Central memory CD8-positive, alpha-beta T cell (primary cell): Measurements from ENCODE around the gene GNAI1.

Experiments used
- ATAC-seq: fragments of 150-1000 bp; cut with Tn5 transposase; replicated peaks from 2 replicates; pipeline ENCODE4 v1.10.0; 2022; ENCODE audit warnings: mild to moderate bottlenecking, moderate FRiP score, moderate number of reproducible peaks; ENCODE audit not compliant: poor library complexity, severe bottlenecking; ENCODE audit errors: extremely low read depth
- DNase-seq, 2 donors: peaks; one replicate each; pipeline ENCODE4 v3.0.0; 2021; ENCODE audit warnings: low spot score in 2 of 2
- H3K27ac Mint-ChIP-seq: one replicate; pipeline ENCODE4 v1.8.0; 2022; ENCODE audit warnings: low read depth, mild to moderate bottlenecking, moderate library complexity, mixed read lengths
- H3K27me3 Mint-ChIP-seq: one replicate; pipeline ENCODE4 v1.8.0; 2022; ENCODE audit warnings: mixed read lengths
- H3K36me3 Mint-ChIP-seq: one replicate; pipeline ENCODE4 v1.8.0; 2022; ENCODE audit warnings: mild to moderate bottlenecking, moderate library complexity, mixed read lengths; ENCODE audit not compliant: insufficient read depth
- H3K4me1 Mint-ChIP-seq: one replicate; pipeline ENCODE4 v1.8.0; 2022; ENCODE audit warnings: mixed read lengths
- H3K4me3 Mint-ChIP-seq: one replicate; pipeline ENCODE4 v1.8.0; 2022; ENCODE audit warnings: mild to moderate bottlenecking, moderate library complexity, mixed read lengths
- H3K9me3 Mint-ChIP-seq: one replicate; pipeline ENCODE4 v1.8.0; 2022; ENCODE audit warnings: mixed read lengths

GNAI1 gene

GRCh38 chr7:80253653-80254052, 119.0 kb downstream of the GNAI1 start:
- no peak overlapping the region for H3K4me3 Mint-ChIP-seq
- H3K27me3 Mint-ChIP-seq, result no peaks in the 10 kb centered on the region
- H3K36me3 Mint-ChIP-seq, result no peaks in the 10 kb centered on the region
- DNase-seq (no peak), ATAC-seq (no peak)
- no peaks in the 10 kb centered on the region for H3K4me1 Mint-ChIP-seq
- no peak overlapping the region for H3K27ac Mint-ChIP-seq
- peaks cover 31% of the 10 kb centered on the region for H3K9me3 Mint-ChIP-seq

GRCh38 chr7:80255656-80256055, 121.0 kb downstream of the GNAI1 start:
- Mint-ChIP-seq H3K9me3 (peaks cover 32% of the 10 kb centered on the region), H3K4me1 (no peaks in the 10 kb centered on the region), H3K27me3 (no peaks in the 10 kb centered on the region), H3K36me3 (no peaks in the 10 kb centered on the region), H3K27ac (no peak overlapping the region), H3K4me3 (no peak overlapping the region)
- ATAC-seq, result no peak
- no peak for DNase-seq

- DNase-seq, result no peak
- H3K36me3 Mint-ChIP-seq, result no peaks in the 10 kb centered on the region
- no peaks in the 10 kb centered on the region for H3K27me3 Mint-ChIP-seq
- H3K4me1 Mint-ChIP-seq, result no peaks in the 10 kb centered on the region
- H3K9me3 Mint-ChIP-seq, result peaks cover 30% of the 10 kb centered on the region
- no peak overlapping the region for H3K27ac Mint-ChIP-seq
- no peak overlapping the region for H3K4me3 Mint-ChIP-seq
- no peak for ATAC-seq
Measured at GRCh38 chr7:80257756-80258155, 123.1 kb downstream of the GNAI1 start.

GRCh38 chr7:80260606-80261005, 126.0 kb downstream of the GNAI1 start:
- peaks cover 34% of the 10 kb centered on the region for H3K9me3 Mint-ChIP-seq
- ATAC-seq (no peak), DNase-seq (no peak)
- H3K27ac Mint-ChIP-seq, result no peak overlapping the region
- H3K36me3 Mint-ChIP-seq, result no peaks in the 10 kb centered on the region
- H3K4me1 Mint-ChIP-seq, result no peaks in the 10 kb centered on the region
- no peaks in the 10 kb centered on the region for H3K27me3 Mint-ChIP-seq
- no peak overlapping the region for H3K4me3 Mint-ChIP-seq

- ATAC-seq, result no peak
Measured at GRCh38 chr7:80263333-80263732, 128.7 kb downstream of the GNAI1 start.

GRCh38 chr7:80263821-80264220, 129.2 kb downstream of the GNAI1 start:
- ATAC-seq (no peak), DNase-seq (no peak)
- Mint-ChIP-seq H3K27me3 (no peaks in the 10 kb centered on the region), H3K4me1 (no peaks in the 10 kb centered on the region), H3K36me3 (no peaks in the 10 kb centered on the region), H3K4me3 (no peak overlapping the region), H3K27ac (no peak overlapping the region), H3K9me3 (peaks cover 26% of the 10 kb centered on the region)

More at GRCh38 chr7:80263333-80263732, 128.7 kb downstream of the GNAI1 start:
- H3K27me3 Mint-ChIP-seq, result no peaks in the 10 kb centered on the region
- no peak overlapping the region for H3K27ac Mint-ChIP-seq
- no peaks in the 10 kb centered on the region for H3K4me1 Mint-ChIP-seq
- no peak for DNase-seq
- no peaks in the 10 kb centered on the region for H3K36me3 Mint-ChIP-seq
- H3K4me3 Mint-ChIP-seq, result no peak overlapping the region
- peaks cover 25% of the 10 kb centered on the region for H3K9me3 Mint-ChIP-seq

- DNase-seq (no peak), ATAC-seq (no peak)
- no peaks in the 10 kb centered on the region for H3K36me3 Mint-ChIP-seq
- H3K4me1 Mint-ChIP-seq, result no peaks in the 10 kb centered on the region
- no peak overlapping the region for H3K27ac Mint-ChIP-seq
- H3K4me3 Mint-ChIP-seq, result no peak overlapping the region
- H3K9me3 Mint-ChIP-seq, result peaks cover 27% of the 10 kb centered on the region
- H3K27me3 Mint-ChIP-seq, result no peaks in the 10 kb centered on the region
Measured at GRCh38 chr7:80264769-80265495, 130.3 kb downstream of the GNAI1 start.

GRCh38 chr7:80272560-80273239, 138.1 kb downstream of the GNAI1 start:
- Mint-ChIP-seq H3K36me3 (no peaks in the 10 kb centered on the region), H3K9me3 (peaks cover 17% of the 10 kb centered on the region), H3K4me1 (no peaks in the 10 kb centered on the region), H3K4me3 (no peak overlapping the region), H3K27me3 (no peaks in the 10 kb centered on the region), H3K27ac (no peak overlapping the region)
- DNase-seq, result no peak
- ATAC-seq, result no peak

- H3K27ac Mint-ChIP-seq, result no peak overlapping the region
- no peaks in the 10 kb centered on the region for H3K27me3 Mint-ChIP-seq
- no peaks in the 10 kb centered on the region for H3K36me3 Mint-ChIP-seq
- H3K4me3 Mint-ChIP-seq, result no peak overlapping the region
- peaks cover 17% of the 10 kb centered on the region for H3K9me3 Mint-ChIP-seq
- DNase-seq (no peak), ATAC-seq (no peak)
- no peaks in the 10 kb centered on the region for H3K4me1 Mint-ChIP-seq
Measured at GRCh38 chr7:80273327-80273726, 138.7 kb downstream of the GNAI1 start.

GRCh38 chr7:80275192-80275605, 140.6 kb downstream of the GNAI1 start:
- H3K9me3 Mint-ChIP-seq, result peaks cover 6% of the 10 kb centered on the region
- H3K4me3 Mint-ChIP-seq, result no peak overlapping the region
- H3K4me1 Mint-ChIP-seq, result no peaks in the 10 kb centered on the region
- no peaks in the 10 kb centered on the region for H3K27me3 Mint-ChIP-seq
- DNase-seq (no peak), ATAC-seq (no peak)
- no peak overlapping the region for H3K27ac Mint-ChIP-seq
- H3K36me3 Mint-ChIP-seq, result no peaks in the 10 kb centered on the region
